SK-N-SH treated with all-trans-retinoic acid at 6 μM for 48 hours (cell line): ENCODE data around the gene GRIA4.

Source experiments
- ATAC-seq: fragments of 200-7000 bp; cut with Tn5 transposase; 3 replicates; pipeline ENCODE4 v1.9.1; 2020; ENCODE audit warnings: mild to moderate bottlenecking, moderate library complexity
- ARNTL ChIP-seq: fragments of 450-650 bp; formaldehyde crosslinking; IDR thresholded peaks from 2 replicates; pipeline ENCODE4 v1.5.0; 2020; ENCODE audit warnings: low read depth, mild to moderate bottlenecking, moderate library complexity, borderline replicate concordance
- BACH2 ChIP-seq: fragments of 250-450 bp; sonication (Bioruptor Pico); IDR thresholded peaks from 2 replicates; pipeline ENCODE4 v1.9.0; 2021; ENCODE audit warnings: mild to moderate bottlenecking, borderline replicate concordance
- CREB5 ChIP-seq: fragments of 250-450 bp; sonication (Bioruptor Pico); IDR thresholded peaks from 2 replicates; pipeline ENCODE4 v1.5.1; 2020; ENCODE audit warnings: low read depth, mild to moderate bottlenecking, moderate library complexity
- CSDC2 ChIP-seq: fragments of 250-450 bp; sonication (Bioruptor Pico); IDR thresholded peaks from 2 replicates; pipeline ENCODE4 v1.5.0; 2020; ENCODE audit warnings: mild to moderate bottlenecking, moderate library complexity
- CSRNP3 ChIP-seq: fragments of 250-450 bp; sonication (Bioruptor Pico); IDR thresholded peaks from 2 replicates; pipeline ENCODE4 v1.5.1; 2021; ENCODE audit warnings: mild to moderate bottlenecking, moderate library complexity
- ESRRG ChIP-seq: fragments of 250-450 bp; sonication (Bioruptor Pico); IDR thresholded peaks from 2 replicates; pipeline ENCODE4 v1.6.1; 2021; ENCODE audit warnings: mild to moderate bottlenecking
- GLIS3 ChIP-seq: fragments of 250-450 bp; sonication (Bioruptor Pico); IDR thresholded peaks from 2 replicates; pipeline ENCODE4 v1.5.0; 2020; ENCODE audit warnings: mild to moderate bottlenecking, moderate library complexity
- ISL1 ChIP-seq: fragments of 250-450 bp; sonication (Bioruptor Pico); IDR thresholded peaks from 2 replicates; pipeline ENCODE4 v2.1.2; 2022; ENCODE audit warnings: mild to moderate bottlenecking, moderate library complexity
- OSR1 ChIP-seq: fragments of 250-450 bp; sonication (Bioruptor Pico); IDR thresholded peaks from 2 replicates; pipeline ENCODE4 v1.8.0; 2022; ENCODE audit warnings: moderate library complexity, mild to moderate bottlenecking, inconsistent platforms
- PATZ1 ChIP-seq: fragments of 250-450 bp; sonication (Bioruptor Pico); IDR thresholded peaks from 2 replicates; pipeline ENCODE4 v1.8.0; 2020; ENCODE audit warnings: mild to moderate bottlenecking, moderate library complexity, borderline replicate concordance
- POU6F1 ChIP-seq: fragments of 250-450 bp; sonication (Bioruptor Pico); IDR thresholded peaks from 2 replicates; pipeline ENCODE4 v1.8.0; 2021; ENCODE audit warnings: low read depth, mild to moderate bottlenecking, moderate library complexity, borderline replicate concordance
- RARB ChIP-seq: fragments of 250-450 bp; sonication (Bioruptor Pico); IDR thresholded peaks from 2 replicates; pipeline ENCODE4 v1.8.0; 2021; ENCODE audit warnings: mild to moderate bottlenecking, moderate library complexity
- SNAI2 ChIP-seq: fragments of 250-450 bp; sonication (Bioruptor Pico); IDR thresholded peaks from 2 replicates; pipeline ENCODE4 v1.5.0; 2020; ENCODE audit warnings: mild to moderate bottlenecking, moderate library complexity
- TCF4 ChIP-seq: fragments of 250-450 bp; sonication (Bioruptor Pico); IDR thresholded peaks from 2 replicates; pipeline ENCODE4 v1.8.0; 2021; ENCODE audit warnings: mild to moderate bottlenecking, moderate library complexity, borderline replicate concordance
- TOX ChIP-seq: fragments of 250-450 bp; sonication (Bioruptor Pico); IDR thresholded peaks from 2 replicates; pipeline ENCODE4 v1.8.0; 2021; ENCODE audit warnings: mild to moderate bottlenecking, moderate library complexity, borderline replicate concordance
- TSHZ2 ChIP-seq: fragments of 250-450 bp; sonication (Bioruptor Pico); IDR thresholded peaks from 2 replicates; pipeline ENCODE4 v1.5.0; 2020; ENCODE audit warnings: mild to moderate bottlenecking, moderate library complexity
- ZFP3 ChIP-seq: fragments of 250-450 bp; sonication (Bioruptor Pico); IDR thresholded peaks from 2 replicates; pipeline ENCODE4 v1.5.0; 2020; ENCODE audit warnings: mild to moderate bottlenecking, moderate library complexity
- ZFP30 ChIP-seq: fragments of 450-650 bp; formaldehyde crosslinking; IDR thresholded peaks from 2 replicates; pipeline ENCODE4 v1.5.0; 2022; ENCODE audit warnings: mild to moderate bottlenecking, moderate library complexity
- ZNF70 ChIP-seq: fragments of 450-650 bp; formaldehyde crosslinking; IDR thresholded peaks from 2 replicates; pipeline ENCODE4 v1.5.0; 2020; ENCODE audit warnings: mild to moderate bottlenecking, moderate library complexity
- ZNF8 ChIP-seq: fragments of 450-650 bp; formaldehyde crosslinking; IDR thresholded peaks from 2 replicates; pipeline ENCODE4 v1.5.0; 2020; ENCODE audit warnings: mild to moderate bottlenecking, moderate library complexity

The GRIA4 gene

GRCh38 chr11:106017093-106017492 is 407.2 kb downstream of the GRIA4 start:
- no peak for ATAC-seq
- TF ChIP-seq ZNF8 (CRISPR knock-in tag) (no peak), TCF4 (CRISPR knock-in tag) (no peak), POU6F1 (CRISPR knock-in tag) (no peak), ZFP30 (CRISPR knock-in tag) (no peak), OSR1 (CRISPR knock-in tag) (no peak), ZNF70 (CRISPR knock-in tag) (no peak), ZFP3 (CRISPR knock-in tag) (no peak), CREB5 (CRISPR knock-in tag) (no peak), ARNTL (no peak), ISL1 (CRISPR knock-in tag) (no peak), SNAI2 (CRISPR knock-in tag) (no peak), BACH2 (CRISPR knock-in tag) (no peak), CSRNP3 (CRISPR knock-in tag) (no peak)

- TF ChIP-seq ARNTL, result no peak
- TF ChIP-seq ESRRG, result no peak
- TF ChIP-seq POU6F1 (CRISPR knock-in tag), result no peak
- TF ChIP-seq RARB (CRISPR knock-in tag), result no peak
- TF ChIP-seq ZNF70 (CRISPR knock-in tag), result no peak
- 0 out of 2 replicates have a peak, but pooled peaks have one; percentile 45 for TF ChIP-seq ISL1 (CRISPR knock-in tag)
- TF ChIP-seq PATZ1, result no peak
- TF ChIP-seq GLIS3, result no peak
- TF ChIP-seq ZNF8 (CRISPR knock-in tag), result no peak
- TF ChIP-seq SNAI2 (CRISPR knock-in tag), result no peak
- TF ChIP-seq ZFP30 (CRISPR knock-in tag), result no peak
- no peak for TF ChIP-seq CSRNP3 (CRISPR knock-in tag)
- no peak for TF ChIP-seq BACH2 (CRISPR knock-in tag)
- TF ChIP-seq TOX (CRISPR knock-in tag), result 0 out of 2 replicates have a peak, but pooled peaks have one; percentile 55
- no peak for TF ChIP-seq CSDC2 (CRISPR knock-in tag)
- TF ChIP-seq ZFP3 (CRISPR knock-in tag), result no peak
- no peak for TF ChIP-seq TSHZ2 (CRISPR knock-in tag)
- TF ChIP-seq OSR1 (CRISPR knock-in tag), result no peak
- TF ChIP-seq TCF4 (CRISPR knock-in tag), result no peak
- TF ChIP-seq CREB5 (CRISPR knock-in tag), result peak; percentile 22; the same call in 1 of the 2 replicates
- peak; percentile 23 for ATAC-seq
Observed at GRCh38 chr11:106021181-106021966, 411.5 kb downstream of the GRIA4 start.
